C4-2B (cell line): ENCODE results near the gene ZFP64.

ENCODE experiments used
- H3K27ac ChIP-seq: fragments of 450-650 bp; 2 replicates; pipeline ENCODE4 v1.5.1; 2017
- CTCF ChIP-seq: fragments of 450-650 bp; conservative IDR thresholded peaks from 2 replicates; pipeline ENCODE4 v1.5.1; 2017; ENCODE audit warnings: mild to moderate bottlenecking
- ZFX ChIP-seq: fragments of 450-650 bp; IDR thresholded peaks from 2 replicates; pipeline ENCODE4 v1.6.1; 2017

Gene ZFP64

DNA sequence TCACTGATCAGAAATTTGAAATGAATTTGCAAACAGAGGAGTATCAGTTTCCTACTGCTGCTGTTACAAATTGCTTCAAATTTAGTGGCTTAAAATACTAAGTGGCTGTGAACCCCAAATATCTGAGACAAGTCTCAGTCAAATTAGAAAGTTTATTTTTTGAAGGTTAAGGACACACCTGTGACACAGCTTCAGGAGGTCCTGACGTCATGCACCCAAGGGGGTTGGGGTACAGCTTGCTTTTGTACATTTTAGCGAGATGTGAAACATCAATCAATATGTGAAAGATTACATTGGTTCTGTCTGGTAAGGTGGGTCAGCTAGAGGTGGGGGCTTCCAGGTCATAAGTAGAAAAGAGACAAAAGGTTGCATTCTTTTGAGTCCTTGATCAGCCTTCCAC, 21.4 kb upstream of the ZFP64 start:
- H3K27ac ChIP-seq: no peak overlapping the region
- TF ChIP-seq CTCF (no peak), ZFX (no peak)

DNA sequence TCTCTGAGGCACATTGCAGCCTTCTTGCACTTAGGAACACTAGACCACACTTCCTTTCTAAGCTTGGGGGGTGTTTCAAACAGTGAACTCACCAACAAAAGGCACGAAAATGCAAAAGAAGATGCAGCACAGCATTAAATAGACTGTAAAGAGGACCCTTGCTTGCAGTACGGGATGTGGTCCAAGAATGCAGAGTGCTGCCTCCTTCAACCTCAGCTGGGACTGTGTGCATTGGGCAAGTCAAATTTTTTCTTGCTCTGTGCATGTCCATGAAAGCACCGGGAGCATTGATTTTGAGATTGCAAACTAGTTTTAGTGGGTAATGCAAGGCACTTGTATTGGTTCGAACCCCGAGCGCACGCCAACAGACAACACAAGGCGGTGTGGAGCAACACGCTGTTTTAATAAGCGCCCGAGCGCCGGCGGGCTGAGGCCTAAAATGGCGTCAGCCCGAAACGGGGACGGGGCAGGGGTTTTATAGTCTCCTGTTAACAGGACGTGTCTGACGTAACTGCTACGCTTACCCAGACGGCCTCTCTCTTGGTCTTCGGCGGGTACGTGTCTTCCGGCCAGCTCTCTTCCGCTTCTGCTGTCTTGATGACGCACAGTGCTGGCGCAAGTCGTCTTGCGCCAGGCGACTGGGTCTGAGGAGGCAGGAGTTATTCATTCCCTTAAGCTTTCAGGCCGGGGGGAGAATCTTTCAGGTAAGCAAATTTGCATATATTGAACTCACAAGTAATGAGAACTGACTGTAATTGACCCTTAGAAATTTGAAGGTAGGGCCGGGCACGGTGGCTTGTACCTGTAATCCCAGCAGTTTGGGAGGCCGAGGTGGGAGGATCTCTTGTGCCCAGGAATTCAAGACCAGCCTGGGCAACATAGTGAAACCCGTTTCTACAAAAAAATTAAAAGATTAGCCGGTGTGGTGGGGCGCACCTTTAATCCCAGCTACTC, 18.7 kb upstream of the ZFP64 start:
- H3K27ac ChIP-seq: no peak overlapping the region
- no peak for TF ChIP-seq ZFX
- no peak for TF ChIP-seq CTCF

DNA sequence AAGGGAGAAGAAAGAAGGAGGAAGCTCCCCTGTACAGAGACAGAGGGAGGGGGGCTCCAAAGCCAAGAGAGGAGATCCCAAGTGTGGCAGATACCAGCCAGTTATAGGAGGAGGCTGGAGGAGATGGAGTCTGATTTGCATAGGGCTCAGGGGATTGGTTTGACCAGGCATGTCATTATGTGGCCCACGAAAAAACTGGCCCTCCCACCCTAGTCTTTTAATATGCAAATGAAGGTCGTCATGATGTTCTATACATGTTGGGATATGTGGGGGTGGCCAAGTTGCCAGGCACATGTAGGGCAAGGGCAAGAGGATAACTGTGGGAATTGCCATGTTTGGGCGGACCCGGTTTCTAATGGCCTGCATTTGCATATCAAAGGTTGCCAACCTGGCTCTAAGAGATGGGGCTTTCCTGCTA, 17.6 kb upstream of the ZFP64 start:
- H3K27ac ChIP-seq: no peak overlapping the region
- no peak for TF ChIP-seq ZFX
- TF ChIP-seq CTCF: no peak

- H3K27ac ChIP-seq: no peak overlapping the region
- TF ChIP-seq CTCF: no peak
- no peak for TF ChIP-seq ZFX
Observed at GRCh38 chr20:52207020-52207810, 15.6 kb upstream of the ZFP64 start.

DNA sequence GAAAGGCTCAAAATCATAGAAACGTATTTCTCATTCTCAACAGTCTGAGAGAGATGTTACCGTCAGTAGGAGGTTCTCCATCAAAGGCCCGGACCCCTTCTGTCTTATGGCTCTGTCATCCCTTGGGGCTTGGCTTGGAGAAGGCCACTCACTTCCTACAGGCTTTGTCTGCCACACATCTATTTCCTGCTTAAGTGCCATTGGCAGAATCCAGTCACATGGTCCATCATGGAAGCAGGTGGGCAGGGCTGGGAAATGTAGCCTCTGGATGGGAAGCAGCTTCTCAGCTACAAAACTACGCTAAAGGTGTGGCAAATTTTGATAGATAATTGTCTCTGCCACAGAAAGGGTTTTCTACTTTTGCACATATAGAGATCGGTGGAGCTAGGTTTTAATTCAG, 12.6 kb upstream of the ZFP64 start:
- no peak for TF ChIP-seq ZFX
- no peak for TF ChIP-seq CTCF

DNA sequence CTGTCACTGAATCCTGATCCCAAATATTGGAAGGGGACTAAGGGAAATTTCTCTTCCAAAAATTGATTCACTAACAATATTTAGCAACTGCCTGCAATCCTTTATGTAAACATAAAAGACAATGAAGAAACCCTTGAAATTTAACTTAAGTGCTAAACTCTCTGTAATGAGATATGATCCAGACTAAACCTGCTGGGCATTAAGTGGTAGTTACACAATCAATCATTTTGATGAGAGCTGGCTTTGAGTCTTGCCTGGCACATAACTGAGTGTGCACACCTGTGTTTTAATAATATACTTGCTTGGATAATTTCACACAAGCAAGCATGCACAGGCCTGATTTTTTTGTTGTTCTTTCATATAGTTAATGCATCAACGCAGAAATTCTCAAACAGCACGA, 9.8 kb upstream of the ZFP64 start:
- TF ChIP-seq ZFX (no peak), CTCF (no peak)
- no peak overlapping the region for H3K27ac ChIP-seq

More for the DNA sequence above, 12.6 kb upstream of the ZFP64 start:
- no peak overlapping the region for H3K27ac ChIP-seq

GRCh38 chr20:52200870-52201269, 9.3 kb upstream of the ZFP64 start:
- no peak for TF ChIP-seq ZFX
- no peak for TF ChIP-seq CTCF
- H3K27ac ChIP-seq: no peak overlapping the region
